ENCODE results near the gene OSBPL2.

GRCh38 chr20:62255976-62256375 lies 17.7 kb downstream of the OSBPL2 start:
- TF ChIP-seq POLR2A (IDR thresholded peaks at IDR 0.05) (no peak), CTCF (IDR thresholded peaks at IDR 0.05) (no peak)
